ENCODE results near the gene DEXI.

The DEXI gene

DNA sequence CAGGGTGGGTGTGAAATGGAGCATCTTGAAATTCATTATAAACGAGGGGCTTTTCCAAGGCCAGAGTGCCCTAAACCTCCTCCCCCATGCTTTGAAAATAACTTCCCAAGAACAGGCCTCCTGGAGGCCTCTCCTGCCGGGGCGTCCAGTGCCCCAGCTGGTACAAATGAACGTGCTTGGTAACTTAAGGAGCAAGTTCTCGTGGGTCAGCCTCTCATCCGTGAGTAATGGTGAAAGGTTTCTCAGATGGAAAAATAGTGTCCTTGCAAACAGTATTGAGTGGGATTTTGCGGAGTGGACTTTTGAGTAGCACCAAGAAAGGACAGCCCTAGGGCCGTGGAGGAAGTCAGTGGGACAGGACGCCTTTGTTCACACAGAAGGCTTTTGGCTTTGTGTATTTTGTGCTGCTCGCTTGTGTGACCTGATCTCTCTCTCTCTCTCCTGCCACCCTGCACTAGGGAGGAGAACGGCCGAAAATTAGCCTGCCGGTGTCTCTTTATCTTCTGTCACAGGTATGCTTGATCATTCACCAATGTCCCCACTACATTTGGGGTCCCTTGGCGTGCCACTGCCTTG is 36.7 kb upstream of the DEXI start:
- no peak for DNase-seq (ENCODE audit: low read depth)
- no peak overlapping the region for H3K4me3 ChIP-seq (ENCODE audit: low read depth, low read length)
- TF ChIP-seq, protein P1, sequence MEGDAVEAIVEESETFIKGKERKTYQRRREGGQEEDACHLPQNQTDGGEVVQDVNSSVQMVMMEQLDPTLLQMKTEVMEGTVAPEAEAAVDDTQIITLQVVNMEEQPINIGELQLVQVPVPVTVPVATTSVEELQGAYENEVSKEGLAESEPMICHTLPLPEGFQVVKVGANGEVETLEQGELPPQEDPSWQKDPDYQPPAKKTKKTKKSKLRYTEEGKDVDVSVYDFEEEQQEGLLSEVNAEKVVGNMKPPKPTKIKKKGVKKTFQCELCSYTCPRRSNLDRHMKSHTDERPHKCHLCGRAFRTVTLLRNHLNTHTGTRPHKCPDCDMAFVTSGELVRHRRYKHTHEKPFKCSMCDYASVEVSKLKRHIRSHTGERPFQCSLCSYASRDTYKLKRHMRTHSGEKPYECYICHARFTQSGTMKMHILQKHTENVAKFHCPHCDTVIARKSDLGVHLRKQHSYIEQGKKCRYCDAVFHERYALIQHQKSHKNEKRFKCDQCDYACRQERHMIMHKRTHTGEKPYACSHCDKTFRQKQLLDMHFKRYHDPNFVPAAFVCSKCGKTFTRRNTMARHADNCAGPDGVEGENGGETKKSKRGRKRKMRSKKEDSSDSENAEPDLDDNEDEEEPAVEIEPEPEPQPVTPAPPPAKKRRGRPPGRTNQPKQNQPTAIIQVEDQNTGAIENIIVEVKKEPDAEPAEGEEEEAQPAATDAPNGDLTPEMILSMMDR (IDR thresholded peaks at IDR 0.05; ENCODE audit: low read depth, low read length, missing control alignments), result no peak

DNA sequence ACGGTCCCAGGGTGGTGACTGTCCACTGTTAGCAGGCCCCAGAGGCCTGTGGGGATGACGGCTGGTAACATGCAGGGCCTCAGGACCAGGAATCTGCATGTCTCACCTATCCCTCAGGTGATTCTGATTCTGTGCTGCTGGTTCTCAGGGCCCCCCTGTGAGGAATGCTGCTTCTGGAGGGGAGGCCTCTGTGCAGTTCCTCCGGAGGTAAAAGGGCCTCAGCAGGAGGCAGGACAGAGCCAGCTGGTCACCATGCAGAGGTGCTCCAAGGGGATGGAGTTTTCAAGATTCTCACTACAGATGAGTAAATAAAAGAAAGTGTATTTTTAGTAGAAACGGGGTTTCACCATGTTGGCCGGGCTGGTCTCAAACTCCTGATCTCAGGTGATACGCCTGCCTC is 35.9 kb upstream of the DEXI start:
- H3K4me3 ChIP-seq (ENCODE audit: low read depth, low read length), result no peak overlapping the region
- TF ChIP-seq, protein P1 (IDR thresholded peaks at IDR 0.05; ENCODE audit: low read depth, low read length, missing control alignments), result no peak
- DNase-seq (ENCODE audit: low read depth), result no peak

DNA sequence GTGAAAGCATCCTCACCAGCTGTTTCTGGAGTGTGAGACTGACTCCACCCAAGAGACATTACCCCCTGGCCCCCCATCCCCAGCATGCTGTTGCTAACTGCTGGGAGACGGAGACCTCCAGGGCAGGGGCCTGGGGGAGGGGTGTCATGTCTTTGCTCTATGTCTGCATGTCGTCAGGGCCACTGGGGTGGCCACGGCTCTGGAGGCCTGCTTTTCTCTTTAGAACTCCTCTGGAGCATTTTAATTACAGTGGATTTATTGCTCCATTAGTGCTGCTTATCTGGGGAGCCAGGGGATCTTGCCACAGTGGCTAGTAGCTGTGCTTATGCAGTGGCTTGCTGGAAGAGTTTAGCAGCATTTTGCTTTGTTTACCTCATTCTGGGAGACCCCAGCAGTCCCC is 34.4 kb upstream of the DEXI start:
- no peak overlapping the region for H3K4me3 ChIP-seq (ENCODE audit: low read depth, low read length)
- TF ChIP-seq, protein P1 (IDR thresholded peaks at IDR 0.05; ENCODE audit: low read depth, low read length, missing control alignments), result no peak
- DNase-seq (ENCODE audit: low read depth), result no peak

DNA sequence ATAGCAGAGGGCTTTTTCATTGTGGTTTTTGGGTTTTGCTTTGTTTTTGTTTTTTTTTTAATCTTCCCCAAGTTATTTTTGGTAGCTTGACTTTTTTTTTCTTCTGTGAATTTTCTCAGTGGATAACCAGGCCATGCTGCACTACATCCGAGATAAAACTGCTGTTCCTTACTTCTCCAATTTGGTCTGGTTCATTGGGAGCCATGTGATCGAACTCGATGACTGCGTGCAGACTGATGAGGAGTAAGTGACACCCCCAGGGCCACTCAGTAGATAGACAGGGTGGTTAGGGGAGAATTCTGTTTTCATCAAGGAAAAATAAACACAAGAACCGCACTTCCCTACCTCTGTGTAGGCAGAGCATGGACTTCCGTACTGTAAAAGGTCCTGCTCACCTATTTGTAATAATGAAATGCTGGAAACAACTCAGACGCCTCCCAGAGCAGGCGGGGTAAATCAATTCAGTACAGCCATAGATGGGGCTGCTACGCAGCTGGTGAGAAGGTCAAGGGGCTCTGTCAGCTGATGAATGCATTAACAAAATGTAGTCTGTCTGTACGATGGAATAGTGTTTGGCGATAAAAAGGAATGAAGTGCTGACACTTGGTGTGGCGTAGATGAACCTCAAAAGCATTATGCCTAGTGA is 30.7 kb upstream of the DEXI start:
- TF ChIP-seq, protein P1 (IDR thresholded peaks at IDR 0.05; ENCODE audit: low read depth, low read length, missing control alignments), result no peak
- no peak for DNase-seq (ENCODE audit: low read depth)
- H3K4me3 ChIP-seq (ENCODE audit: low read depth, low read length), result no peak overlapping the region

GRCh38 chr16:10972108-10972818 is 30.0 kb upstream of the DEXI start:
- no peak for DNase-seq (ENCODE audit: low read depth)
- TF ChIP-seq, protein P1 (IDR thresholded peaks at IDR 0.05; ENCODE audit: low read depth, low read length, missing control alignments), result no peak
- H3K4me3 ChIP-seq (ENCODE audit: low read depth, low read length), result no peak overlapping the region

- TF ChIP-seq, protein P1 (IDR thresholded peaks at IDR 0.05; ENCODE audit: low read depth, low read length, missing control alignments), result peak; percentile 73
- H3K4me3 ChIP-seq (ENCODE audit: low read depth, low read length), result no peak overlapping the region
- DNase-seq (ENCODE audit: low read depth), result no peak
These were observed 29.3 kb upstream of the DEXI start for GRCh38 chr16:10971560-10971961.
